ENCODE results near the gene ACTG1. TPM values are rescaled to one million over a fixed set of nuclear protein-coding genes. Genes with fewer than 3 reads are reported as not detected.

The ACTG1 gene
- total RNA-seq, 4 donors from 2014 or later, result 972 to 1,850 (median 1,126) TPM

DNA sequence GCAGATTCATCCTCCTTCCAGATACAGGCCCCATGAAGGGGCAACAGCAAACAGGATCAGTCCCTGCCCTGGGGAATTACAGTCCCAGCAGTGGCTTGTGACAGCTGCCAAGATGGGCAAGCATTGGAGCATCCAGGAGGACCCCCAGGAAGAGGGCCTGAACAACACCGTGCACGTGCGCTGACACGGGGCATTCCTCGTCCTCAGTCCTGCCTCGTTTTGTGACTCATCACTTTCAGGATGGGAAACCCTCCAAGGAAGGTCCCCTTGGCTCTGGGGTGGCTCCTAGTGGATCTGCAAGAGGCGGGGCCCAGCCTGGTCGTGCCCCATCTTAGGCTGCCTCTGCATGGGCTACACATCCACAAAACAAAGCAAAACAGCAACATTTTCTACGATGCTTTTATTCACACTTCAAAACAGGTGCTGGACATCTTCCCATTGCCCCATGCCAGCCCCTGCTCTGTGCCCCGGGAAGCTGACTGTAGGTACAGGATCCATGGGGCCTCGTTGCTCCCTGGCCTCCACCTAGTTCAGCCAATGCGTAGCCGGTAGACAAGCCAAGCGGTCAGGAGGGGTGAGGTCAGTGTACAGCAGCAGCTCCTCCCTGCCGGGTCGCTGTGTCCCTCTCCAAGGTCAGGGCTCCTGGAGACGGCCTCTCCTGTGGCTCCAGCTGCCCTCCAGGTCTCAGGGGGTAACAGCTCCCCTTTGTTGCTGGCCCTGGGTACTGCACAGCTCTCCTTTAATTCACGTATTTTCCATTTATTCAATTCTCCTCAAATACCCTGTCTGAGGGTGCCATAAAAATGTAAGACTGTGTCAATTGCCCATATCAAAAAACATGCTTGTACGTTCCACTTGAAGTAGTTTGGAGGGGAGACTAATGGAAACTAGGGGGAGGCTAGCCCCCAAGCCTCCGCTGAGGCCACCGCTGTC is 32.2 kb downstream of the ACTG1 start:
- H3K9me3 ChIP-seq, result no peaks in the 10 kb centered on the region
- H3K4me1 ChIP-seq, result peaks cover 38 to 54% (median 51%) of the 10 kb centered on the region in 4 donors
- intact Hi-C loops (cut with DNase I), result loop anchor here (5.0 kb wide), 2 partner anchors 78 to 188 kb away; no protein-coding TSS in a partner anchor
- 70% methylated on average over 21 of the region's 21 CpGs for WGBS
- no peaks in the 10 kb centered on the region for H3K27me3 ChIP-seq
- no peak for DNase-seq (ENCODE audit: extremely low spot score)
- H3K27ac ChIP-seq (replicated peaks in 1 of 4), result peak overlapping the region in 2 of 4 donors; percentile 6 to 67
- H3K4me3 ChIP-seq, result peak overlapping the region; percentile 53 to 67 (median 60)
- TF ChIP-seq, protein P1, sequence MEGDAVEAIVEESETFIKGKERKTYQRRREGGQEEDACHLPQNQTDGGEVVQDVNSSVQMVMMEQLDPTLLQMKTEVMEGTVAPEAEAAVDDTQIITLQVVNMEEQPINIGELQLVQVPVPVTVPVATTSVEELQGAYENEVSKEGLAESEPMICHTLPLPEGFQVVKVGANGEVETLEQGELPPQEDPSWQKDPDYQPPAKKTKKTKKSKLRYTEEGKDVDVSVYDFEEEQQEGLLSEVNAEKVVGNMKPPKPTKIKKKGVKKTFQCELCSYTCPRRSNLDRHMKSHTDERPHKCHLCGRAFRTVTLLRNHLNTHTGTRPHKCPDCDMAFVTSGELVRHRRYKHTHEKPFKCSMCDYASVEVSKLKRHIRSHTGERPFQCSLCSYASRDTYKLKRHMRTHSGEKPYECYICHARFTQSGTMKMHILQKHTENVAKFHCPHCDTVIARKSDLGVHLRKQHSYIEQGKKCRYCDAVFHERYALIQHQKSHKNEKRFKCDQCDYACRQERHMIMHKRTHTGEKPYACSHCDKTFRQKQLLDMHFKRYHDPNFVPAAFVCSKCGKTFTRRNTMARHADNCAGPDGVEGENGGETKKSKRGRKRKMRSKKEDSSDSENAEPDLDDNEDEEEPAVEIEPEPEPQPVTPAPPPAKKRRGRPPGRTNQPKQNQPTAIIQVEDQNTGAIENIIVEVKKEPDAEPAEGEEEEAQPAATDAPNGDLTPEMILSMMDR (IDR thresholded peaks at IDR 0.05), result peak in 1 of 3 experiments; percentile 24
- TF ChIP-seq POLR2A (IDR thresholded peaks at IDR 0.05; ENCODE audit: low read depth) (no peak), POLR2AphosphoS5 (IDR thresholded peaks at IDR 0.05) (peak; percentile 46 to 54), EP300 (IDR thresholded peaks at IDR 0.05) (no peak)
- no peaks in the 10 kb centered on the region for H3K36me3 ChIP-seq

DNA sequence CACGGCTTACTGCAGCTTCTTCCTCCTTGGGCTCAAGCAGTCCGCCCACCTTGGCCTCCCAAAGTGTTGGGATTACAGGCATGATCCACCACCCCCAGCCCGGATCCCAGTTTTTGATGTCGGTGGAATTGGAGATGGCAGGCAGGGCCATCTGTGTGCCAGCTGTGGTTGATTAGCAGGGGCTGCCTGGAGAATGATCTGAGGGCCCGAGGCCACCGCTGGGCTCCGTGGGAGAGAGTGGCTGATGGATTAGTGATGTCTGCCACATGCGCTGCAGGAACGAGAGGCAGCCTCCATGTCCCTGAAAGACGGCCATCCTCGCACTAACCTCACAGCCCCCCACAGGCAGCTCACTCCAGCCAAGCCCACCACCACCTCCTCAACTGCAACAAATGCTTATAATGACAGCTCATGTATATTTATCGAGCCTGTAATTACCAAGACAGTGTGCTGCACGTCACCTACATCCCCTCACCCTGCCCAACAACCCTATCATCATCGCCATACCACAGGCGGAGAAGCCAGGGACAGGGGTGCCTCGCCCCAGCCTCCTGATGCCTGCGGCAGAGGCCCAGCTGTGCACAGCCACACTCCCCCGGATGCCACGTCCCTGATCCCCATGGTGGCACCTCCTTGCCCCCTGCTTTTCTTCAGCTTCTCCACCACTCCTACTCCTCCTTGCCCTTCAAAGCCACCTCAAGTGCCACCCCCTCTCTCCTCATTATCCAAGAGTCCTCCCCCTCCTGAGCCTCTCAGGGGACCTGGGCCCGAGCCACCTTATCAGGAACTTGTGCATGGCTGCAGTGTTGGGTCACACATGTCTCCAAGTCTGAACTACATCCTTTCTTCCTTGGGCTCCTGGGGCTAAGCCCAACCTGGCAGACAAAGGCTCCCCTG is 33.2 kb downstream of the ACTG1 start:
- H3K4me1 ChIP-seq, result peaks cover 33 to 49% (median 46%) of the 10 kb centered on the region in 4 donors
- no peak overlapping the region for H3K27ac ChIP-seq (replicated peaks in 1 of 4)
- no peak for DNase-seq (ENCODE audit: extremely low spot score)
- WGBS, result 92% methylated on average over 20 of the region's 20 CpGs
- H3K4me3 ChIP-seq, result no peak overlapping the region
- no peaks in the 10 kb centered on the region for H3K36me3 ChIP-seq
- TF ChIP-seq POLR2AphosphoS5 (IDR thresholded peaks at IDR 0.05) (no peak), EP300 (IDR thresholded peaks at IDR 0.05) (no peak), POLR2A (IDR thresholded peaks at IDR 0.05; ENCODE audit: low read depth) (no peak)
- TF ChIP-seq, protein P1 (IDR thresholded peaks at IDR 0.05), result no peak
- intact Hi-C loops (cut with DNase I), result loop anchor here (5.0 kb wide), 2 partner anchors 77 to 187 kb away; no protein-coding TSS in a partner anchor
- H3K9me3 ChIP-seq, result no peaks in the 10 kb centered on the region
- H3K27me3 ChIP-seq, result no peaks in the 10 kb centered on the region

DNA sequence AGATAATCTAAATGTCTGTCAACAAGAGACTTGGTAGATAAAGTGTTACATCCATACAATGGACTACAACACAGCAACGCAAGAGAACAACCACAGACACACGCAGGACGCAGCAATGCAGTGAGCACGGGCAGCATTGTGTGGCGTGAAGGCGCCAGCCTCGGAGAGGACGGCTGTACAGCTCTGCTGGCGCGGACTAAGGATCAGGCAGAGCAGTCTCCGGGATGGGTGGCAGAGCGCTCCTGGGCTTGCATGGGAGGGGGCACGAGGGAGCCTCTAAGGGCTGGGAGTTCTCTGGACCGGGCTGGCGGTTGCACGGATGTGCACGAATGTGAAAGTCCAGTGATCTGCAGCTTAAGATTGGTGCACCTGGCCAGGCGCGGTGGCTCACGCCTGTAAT is 34.5 kb downstream of the ACTG1 start:
- intact Hi-C loops (cut with DNase I), result no loop called here
- Histone ChIP-seq H3K4me3 (no peak overlapping the region), H3K27ac (replicated peaks in 1 of 4) (no peak overlapping the region), H3K9me3 (no peaks in the 10 kb centered on the region), H3K4me1 (peaks cover 21 to 36% (median 33%) of the 10 kb centered on the region in 4 donors), H3K36me3 (no peaks in the 10 kb centered on the region), H3K27me3 (no peaks in the 10 kb centered on the region)
- DNase-seq (ENCODE audit: extremely low spot score), result no peak
- 96% methylated on average over 10 of the region's 20 CpGs for WGBS
- TF ChIP-seq, protein P1 (IDR thresholded peaks at IDR 0.05), result no peak
- TF ChIP-seq POLR2A (IDR thresholded peaks at IDR 0.05; ENCODE audit: low read depth) (no peak), POLR2AphosphoS5 (IDR thresholded peaks at IDR 0.05) (no peak), EP300 (IDR thresholded peaks at IDR 0.05) (no peak)

DNA sequence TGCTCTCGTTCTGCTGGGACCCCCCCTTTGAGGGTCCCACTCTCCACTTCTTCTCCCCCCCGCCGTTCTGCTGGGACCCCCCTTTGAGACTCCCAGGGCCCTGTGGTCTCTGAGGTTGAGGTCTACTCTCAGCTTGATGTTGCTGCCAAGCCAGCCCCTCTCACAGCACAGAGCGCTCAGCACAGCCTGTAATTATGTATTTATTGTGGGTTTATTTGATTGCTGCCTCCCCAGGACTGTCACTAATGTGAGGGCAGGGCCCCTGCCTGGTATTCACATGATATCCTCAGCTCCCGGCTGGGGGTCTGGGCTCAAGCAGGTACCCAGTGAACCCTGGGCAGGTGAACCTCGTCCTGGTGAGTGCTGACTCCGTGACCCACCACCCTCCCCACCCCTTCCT is 35.4 kb downstream of the ACTG1 start:
- no peaks in the 10 kb centered on the region for H3K27me3 ChIP-seq
- no peak for TF ChIP-seq POLR2AphosphoS5 (IDR thresholded peaks at IDR 0.05)
- no peak for TF ChIP-seq POLR2A (IDR thresholded peaks at IDR 0.05; ENCODE audit: low read depth)
- no peak for TF ChIP-seq EP300 (IDR thresholded peaks at IDR 0.05)
- TF ChIP-seq, protein P1 (IDR thresholded peaks at IDR 0.05), result no peak
- H3K36me3 ChIP-seq, result no peaks in the 10 kb centered on the region
- peaks cover 20 to 26% (median 24%) of the 10 kb centered on the region in 4 donors for H3K4me1 ChIP-seq
- H3K4me3 ChIP-seq, result no peak overlapping the region
- no peaks in the 10 kb centered on the region for H3K9me3 ChIP-seq
- intact Hi-C loops (cut with DNase I), result no loop called here
- no peak overlapping the region for H3K27ac ChIP-seq (replicated peaks in 1 of 4)
- WGBS, result 91% methylated on average over 6 of the region's 7 CpGs
- DNase-seq (ENCODE audit: extremely low spot score), result no peak

Measured in esophagus muscularis mucosa (tissue), 4 donors.